Lung (tissue), 12 donors: ENCODE data around the gene ST3GAL5. TPM values are rescaled to one million over a fixed set of nuclear protein-coding genes. Genes with fewer than 3 reads are reported as not detected.

ENCODE experiments used
- ATAC-seq: fragments of 200-7000 bp; cut with Tn5 transposase; one replicate; pipeline ENCODE4 v1.9.1; 2020; ENCODE audit warnings: moderate number of reproducible peaks; ENCODE audit not compliant: insufficient read depth, low FRiP score
- DNase-seq, 3 donors: peaks; one replicate each; pipeline ENCODE4 v3.0.0-alpha.2; 2013 to 2017
- H3K27ac ChIP-seq, 2 donors: one replicate each; pipeline ENCODE4 v1.5.1; 2013; ENCODE audit warnings: mild to moderate bottlenecking in 2 of 2, moderate library complexity in 2 of 2, control low read depth in 1 of 2, inconsistent platforms in 1 of 2, low read depth in 1 of 2, low read length in 1 of 2
- H3K27me3 ChIP-seq, 3 donors: one replicate each; pipeline ENCODE4 v1.5.1; 2013; ENCODE audit warnings: low read length in 2 of 3; ENCODE audit not compliant: control insufficient read depth in 3 of 3, insufficient read depth in 3 of 3
- H3K36me3 ChIP-seq, 4 donors: one replicate each; pipeline ENCODE4 v1.5.1; 2013; ENCODE audit warnings: low read length in 4 of 4, mild to moderate bottlenecking in 1 of 4, moderate library complexity in 1 of 4; ENCODE audit not compliant: control insufficient read depth in 4 of 4, insufficient read depth in 4 of 4
- H3K4me1 ChIP-seq, 5 donors: one replicate each; pipeline ENCODE4 v1.5.1; 2013; ENCODE audit warnings: low read length in 5 of 5, mild to moderate bottlenecking in 2 of 5, moderate library complexity in 1 of 5; ENCODE audit not compliant: control insufficient read depth in 5 of 5, insufficient read depth in 5 of 5
- H3K4me3 ChIP-seq: one replicate; pipeline ENCODE4 v1.5.1; 2013; ENCODE audit warnings: mild to moderate bottlenecking, control low read depth, moderate library complexity
- H3K9ac ChIP-seq, 2 donors: one replicate each; pipeline ENCODE4 v1.5.1; 2013; ENCODE audit warnings: low read length in 2 of 2, control low read depth in 1 of 2; ENCODE audit not compliant: insufficient read depth in 1 of 2
- H3K9me3 ChIP-seq, 4 donors: one replicate each; pipeline ENCODE4 v1.5.1; 2013; ENCODE audit warnings: low read length in 3 of 4, mild to moderate bottlenecking in 1 of 4, moderate library complexity in 1 of 4; ENCODE audit not compliant: control insufficient read depth in 4 of 4, insufficient read depth in 3 of 4
- CTCF ChIP-seq: IDR thresholded peaks from 2 replicates; pipeline ENCODE4 v1.5.1; 2012; ENCODE audit warnings: mild to moderate bottlenecking; ENCODE audit errors: control extremely low read depth, extremely low read depth
- WGBS, 2 donors: extraction: QIAGEN DNeasy Blood & Tissue Kit; methylation state at CpG; one replicate each; pipeline ENCODE4 v1.1.7; 2013; 5-methylcytosine and 5-hydroxymethylcytosine counted together
- polyA plus RNA-seq, 2 donors: library from polyadenylated mRNA; stranded (reverse); fragments of 200-250 nt; gene quantifications; one replicate each; pipeline ENCODE4 v1.2.1, GENCODE V29; 2013
- total RNA-seq, 2 donors: library from RNA; depleted of rRNA in 1 of 2; stranded (reverse); fragments of >200 nt in 1 of 2; gene quantifications; one replicate each; pipeline ENCODE4 v1.2.1, GENCODE V29; 2014 to 2021
- donor health status: control.
- donor health status: control.
- donor health status: Bipolar disorder and iron deficiency.
- donor health status: healthy.
- donor health status: DM: yes; HTN: yes; CAD: no.

The ST3GAL5 gene
- total and polyA plus RNA-seq, 4 donors = 31.1 to 149 (median 64.4) TPM

- no peak for TF ChIP-seq CTCF
- Histone ChIP-seq H3K27me3 (no peaks in the 10 kb centered on the region), H3K27ac (peak overlapping the region; percentile 57 to 90), H3K9ac (peak overlapping the region; percentile 61 to 79), H3K36me3 (no peaks in the 10 kb centered on the region), H3K4me3 (peak overlapping the region; percentile 84), H3K4me1 (peaks cover 0 to 37% (median 8%) of the 10 kb centered on the region in 5 donors), H3K9me3 (no peaks in the 10 kb centered on the region)
- ATAC-seq = no peak
- 22 to 33% methylated on average over 22 of the region's 22 CpGs for WGBS, 2 donors
- DNase-seq = no peak
Observed at GRCh38 chr2:85889627-85890281, 964 bp upstream of the ST3GAL5 start.

GRCh38 chr2:85888020-85888683 is 638 bp downstream of the ST3GAL5 start:
- Histone ChIP-seq H3K9ac (peak overlapping the region; percentile 14 to 67), H3K27me3 (no peaks in the 10 kb centered on the region), H3K4me3 (peak overlapping the region; percentile 84), H3K36me3 (no peaks in the 10 kb centered on the region), H3K9me3 (no peaks in the 10 kb centered on the region), H3K4me1 (peaks cover 0 to 30% (median 4%) of the 10 kb centered on the region in 5 donors), H3K27ac (peak overlapping the region in 1 of 2 donors; percentile 90)
- no peak for TF ChIP-seq CTCF
- ATAC-seq = no peak
- DNase-seq = peak in 2 of 3 donors; percentile 20 to 25
- WGBS, 2 donors = 0 to 1% methylated on average over 43 to 47 of the region's 47 CpGs

DNA sequence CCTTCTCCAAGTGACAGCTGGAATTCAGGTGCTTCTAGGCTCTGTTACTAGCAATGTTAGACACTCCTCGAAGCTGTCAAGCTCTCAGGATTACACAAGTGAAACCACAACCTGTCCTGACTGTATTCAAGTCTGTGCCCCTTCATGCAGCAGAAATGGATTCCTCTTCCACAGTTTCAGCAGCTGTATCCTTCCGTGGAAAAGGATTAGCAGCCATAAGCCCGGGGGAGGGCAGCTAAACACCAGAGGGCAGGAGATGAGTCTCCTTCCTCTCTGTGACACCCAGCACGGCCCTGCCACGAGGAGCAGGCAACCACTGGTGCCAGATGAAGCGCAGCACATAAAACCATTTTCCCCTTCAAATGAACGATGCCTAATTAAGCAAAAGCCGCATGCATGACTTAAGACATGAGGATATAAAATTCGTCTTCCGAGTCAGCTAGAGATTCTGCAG is 1.2 kb downstream of the ST3GAL5 start:
- DNase-seq (peak in 2 of 3 donors; percentile 22 to 37), ATAC-seq (peak; percentile 20)
- H3K9me3 ChIP-seq = no peaks in the 10 kb centered on the region
- WGBS, 2 donors = 2 to 6% methylated on average over 10 of the region's 10 CpGs
- H3K4me1 ChIP-seq = peaks cover 0 to 29% (median 4%) of the 10 kb centered on the region in 5 donors
- H3K27ac ChIP-seq = peak overlapping the region in 1 of 2 donors; percentile 90
- H3K27me3 ChIP-seq = no peaks in the 10 kb centered on the region
- peak overlapping the region; percentile 84 for H3K4me3 ChIP-seq
- peak; percentile 6 for TF ChIP-seq CTCF
- H3K36me3 ChIP-seq = no peaks in the 10 kb centered on the region
- H3K9ac ChIP-seq = peak overlapping the region; percentile 14 to 47
